Activated effector memory CD4-positive, alpha-beta T cell treated with anti-CD3 and anti-CD28 coated beads, Interleukin-2, amount 50 U/mL, for 16 hours (primary cell): ENCODE data around the gene NALCN.

Experiments
- DNase-seq: peaks from one replicate; pipeline ENCODE4 v3.0.0-alpha.2; 2020

NALCN gene

GRCh38 chr13:101416181-101417042 is at the start of gene NALCN:
TSS of gene NALCN (minus strand) at chr13:101416508. CDS start at chr13:101399126, 17,382 bp downstream.
- DNase-seq = no peak

- DNase-seq = no peak
These were observed 49.6 kb upstream of the NALCN start for GRCh38 chr13:101465877-101466276.

- no peak for DNase-seq
These were observed 40.9 kb upstream of the NALCN start for GRCh38 chr13:101457176-101457575.

GRCh38 chr13:101455863-101456262 is 39.6 kb upstream of the NALCN start:
- no peak for DNase-seq

GRCh38 chr13:101454767-101455166 is 38.5 kb upstream of the NALCN start:
- DNase-seq = no peak

- DNase-seq = no peak
These were observed 37.5 kb upstream of the NALCN start for GRCh38 chr13:101453784-101454201.

GRCh38 chr13:101452519-101453485 is 36.5 kb upstream of the NALCN start, which contains the start of gene ITGBL1:
TSS of gene ITGBL1 (plus strand) at chr13:101452675. CDS start at chr13:101452834, 159 bp downstream.
- DNase-seq = no peak

GRCh38 chr13:101451641-101452040 is 35.3 kb upstream of the NALCN start:
- no peak for DNase-seq

GRCh38 chr13:101450749-101451130 is 34.4 kb upstream of the NALCN start:
- no peak for DNase-seq

GRCh38 chr13:101449790-101450748 is 33.8 kb upstream of the NALCN start:
- DNase-seq = no peak

- DNase-seq = no peak
These were observed 31.5 kb upstream of the NALCN start for GRCh38 chr13:101447852-101448251.

- no peak for DNase-seq
These were observed 18.2 kb upstream of the NALCN start for GRCh38 chr13:101434486-101434885.

GRCh38 chr13:101433895-101434294 is 17.6 kb upstream of the NALCN start:
- DNase-seq = no peak

GRCh38 chr13:101429733-101430132 is 13.4 kb upstream of the NALCN start:
- DNase-seq = no peak

- no peak for DNase-seq
These were observed 9.3 kb upstream of the NALCN start for GRCh38 chr13:101425623-101426022.

- no peak for DNase-seq
These were observed 8.8 kb upstream of the NALCN start for GRCh38 chr13:101425156-101425471.

- no peak for DNase-seq
These were observed 8.3 kb upstream of the NALCN start for GRCh38 chr13:101424381-101425155.

GRCh38 chr13:101423872-101424271 is 7.6 kb upstream of the NALCN start:
- no peak for DNase-seq

- DNase-seq = no peak
These were observed 1.2 kb upstream of the NALCN start for GRCh38 chr13:101417501-101417900.

GRCh38 chr13:101417043-101417406 is 717 bp upstream of the NALCN start:
- DNase-seq = no peak

- DNase-seq = no peak
These were observed 742 bp downstream of the NALCN start for GRCh38 chr13:101415358-101416174.
